SK-N-SH treated with all-trans-retinoic acid at 6 μM for 48 hours (cell line): ENCODE data around the gene ATP11A.

Experiments
- ARNTL ChIP-seq: fragments of 450-650 bp; formaldehyde crosslinking; IDR thresholded peaks from 2 replicates; pipeline ENCODE4 v1.5.0; 2020; ENCODE audit warnings: low read depth, mild to moderate bottlenecking, moderate library complexity, borderline replicate concordance
- PPARA ChIP-seq: fragments of 250-450 bp; sonication (Bioruptor Pico); IDR thresholded peaks from 2 replicates; pipeline ENCODE4 v1.5.0; 2020; ENCODE audit warnings: mild to moderate bottlenecking, borderline replicate concordance
- RARB ChIP-seq: fragments of 250-450 bp; sonication (Bioruptor Pico); IDR thresholded peaks from 2 replicates; pipeline ENCODE4 v1.8.0; 2021; ENCODE audit warnings: mild to moderate bottlenecking, moderate library complexity
- TOX ChIP-seq: fragments of 250-450 bp; sonication (Bioruptor Pico); IDR thresholded peaks from 2 replicates; pipeline ENCODE4 v1.8.0; 2021; ENCODE audit warnings: mild to moderate bottlenecking, moderate library complexity, borderline replicate concordance
- ZC3H10 ChIP-seq: fragments of 250-450 bp; sonication (Bioruptor Pico); IDR thresholded peaks from 2 replicates; pipeline ENCODE4 v1.5.1; 2021; ENCODE audit warnings: mild to moderate bottlenecking, moderate library complexity
- ZFP3 ChIP-seq: fragments of 250-450 bp; sonication (Bioruptor Pico); IDR thresholded peaks from 2 replicates; pipeline ENCODE4 v1.5.0; 2020; ENCODE audit warnings: mild to moderate bottlenecking, moderate library complexity
- ZFP30 ChIP-seq: fragments of 450-650 bp; formaldehyde crosslinking; IDR thresholded peaks from 2 replicates; pipeline ENCODE4 v1.5.0; 2022; ENCODE audit warnings: mild to moderate bottlenecking, moderate library complexity
- ZNF70 ChIP-seq: fragments of 450-650 bp; formaldehyde crosslinking; IDR thresholded peaks from 2 replicates; pipeline ENCODE4 v1.5.0; 2020; ENCODE audit warnings: mild to moderate bottlenecking, moderate library complexity
- TF ChIP-seq, protein P1 (sequence below): fragments of 250-450 bp; sonication (Bioruptor Pico); IDR thresholded peaks from 2 replicates; pipeline ENCODE4 v1.8.0; 2020; ENCODE audit warnings: mild to moderate bottlenecking, moderate library complexity, borderline replicate concordance
- TF ChIP-seq, protein P2 (sequence below): fragments of 250-450 bp; sonication (Bioruptor Pico); IDR thresholded peaks from 2 replicates; pipeline ENCODE4 v1.5.1; 2020; ENCODE audit warnings: low read depth, mild to moderate bottlenecking, moderate library complexity
- TF ChIP-seq, protein P3 (sequence below): fragments of 250-450 bp; sonication (Bioruptor Pico); IDR thresholded peaks from 2 replicates; pipeline ENCODE4 v1.5.0; 2020; ENCODE audit warnings: mild to moderate bottlenecking, moderate library complexity

DNA sequence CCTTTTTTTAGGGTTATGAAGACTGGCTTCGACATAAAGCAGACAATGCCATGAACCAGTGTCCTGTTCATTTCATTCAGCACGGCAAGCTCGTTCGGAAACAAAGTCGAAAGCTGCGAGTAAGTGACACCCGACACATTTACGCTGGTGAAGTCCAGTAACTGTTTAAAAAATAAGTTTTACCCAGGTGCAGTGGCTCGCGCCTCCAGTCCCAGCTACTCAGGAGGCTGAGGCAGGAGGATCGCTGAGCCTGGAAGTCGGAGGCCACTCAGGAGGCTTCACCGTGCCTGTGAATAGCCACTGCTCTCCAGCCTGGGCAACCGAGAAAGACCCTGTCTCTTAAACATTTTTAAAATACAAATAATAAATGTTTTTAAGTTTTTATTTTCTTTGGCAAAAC is 120.8 kb downstream of the ATP11A start:
- no peak for TF ChIP-seq ARNTL
- no peak for TF ChIP-seq ZFP3 (CRISPR knock-in tag)
- TF ChIP-seq, protein P1, sequence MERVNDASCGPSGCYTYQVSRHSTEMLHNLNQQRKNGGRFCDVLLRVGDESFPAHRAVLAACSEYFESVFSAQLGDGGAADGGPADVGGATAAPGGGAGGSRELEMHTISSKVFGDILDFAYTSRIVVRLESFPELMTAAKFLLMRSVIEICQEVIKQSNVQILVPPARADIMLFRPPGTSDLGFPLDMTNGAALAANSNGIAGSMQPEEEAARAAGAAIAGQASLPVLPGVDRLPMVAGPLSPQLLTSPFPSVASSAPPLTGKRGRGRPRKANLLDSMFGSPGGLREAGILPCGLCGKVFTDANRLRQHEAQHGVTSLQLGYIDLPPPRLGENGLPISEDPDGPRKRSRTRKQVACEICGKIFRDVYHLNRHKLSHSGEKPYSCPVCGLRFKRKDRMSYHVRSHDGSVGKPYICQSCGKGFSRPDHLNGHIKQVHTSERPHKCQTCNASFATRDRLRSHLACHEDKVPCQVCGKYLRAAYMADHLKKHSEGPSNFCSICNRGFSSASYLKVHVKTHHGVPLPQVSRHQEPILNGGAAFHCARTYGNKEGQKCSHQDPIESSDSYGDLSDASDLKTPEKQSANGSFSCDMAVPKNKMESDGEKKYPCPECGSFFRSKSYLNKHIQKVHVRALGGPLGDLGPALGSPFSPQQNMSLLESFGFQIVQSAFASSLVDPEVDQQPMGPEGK (CRISPR knock-in tag) = no peak
- no peak for TF ChIP-seq RARB (CRISPR knock-in tag)
- TF ChIP-seq, protein P2, sequence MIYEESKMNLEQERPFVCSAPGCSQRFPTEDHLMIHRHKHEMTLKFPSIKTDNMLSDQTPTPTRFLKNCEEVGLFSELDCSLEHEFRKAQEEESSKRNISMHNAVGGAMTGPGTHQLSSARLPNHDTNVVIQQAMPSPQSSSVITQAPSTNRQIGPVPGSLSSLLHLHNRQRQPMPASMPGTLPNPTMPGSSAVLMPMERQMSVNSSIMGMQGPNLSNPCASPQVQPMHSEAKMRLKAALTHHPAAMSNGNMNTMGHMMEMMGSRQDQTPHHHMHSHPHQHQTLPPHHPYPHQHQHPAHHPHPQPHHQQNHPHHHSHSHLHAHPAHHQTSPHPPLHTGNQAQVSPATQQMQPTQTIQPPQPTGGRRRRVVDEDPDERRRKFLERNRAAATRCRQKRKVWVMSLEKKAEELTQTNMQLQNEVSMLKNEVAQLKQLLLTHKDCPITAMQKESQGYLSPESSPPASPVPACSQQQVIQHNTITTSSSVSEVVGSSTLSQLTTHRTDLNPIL (CRISPR knock-in tag) = no peak
- no peak for TF ChIP-seq PPARA (CRISPR knock-in tag)
- TF ChIP-seq, protein P3, sequence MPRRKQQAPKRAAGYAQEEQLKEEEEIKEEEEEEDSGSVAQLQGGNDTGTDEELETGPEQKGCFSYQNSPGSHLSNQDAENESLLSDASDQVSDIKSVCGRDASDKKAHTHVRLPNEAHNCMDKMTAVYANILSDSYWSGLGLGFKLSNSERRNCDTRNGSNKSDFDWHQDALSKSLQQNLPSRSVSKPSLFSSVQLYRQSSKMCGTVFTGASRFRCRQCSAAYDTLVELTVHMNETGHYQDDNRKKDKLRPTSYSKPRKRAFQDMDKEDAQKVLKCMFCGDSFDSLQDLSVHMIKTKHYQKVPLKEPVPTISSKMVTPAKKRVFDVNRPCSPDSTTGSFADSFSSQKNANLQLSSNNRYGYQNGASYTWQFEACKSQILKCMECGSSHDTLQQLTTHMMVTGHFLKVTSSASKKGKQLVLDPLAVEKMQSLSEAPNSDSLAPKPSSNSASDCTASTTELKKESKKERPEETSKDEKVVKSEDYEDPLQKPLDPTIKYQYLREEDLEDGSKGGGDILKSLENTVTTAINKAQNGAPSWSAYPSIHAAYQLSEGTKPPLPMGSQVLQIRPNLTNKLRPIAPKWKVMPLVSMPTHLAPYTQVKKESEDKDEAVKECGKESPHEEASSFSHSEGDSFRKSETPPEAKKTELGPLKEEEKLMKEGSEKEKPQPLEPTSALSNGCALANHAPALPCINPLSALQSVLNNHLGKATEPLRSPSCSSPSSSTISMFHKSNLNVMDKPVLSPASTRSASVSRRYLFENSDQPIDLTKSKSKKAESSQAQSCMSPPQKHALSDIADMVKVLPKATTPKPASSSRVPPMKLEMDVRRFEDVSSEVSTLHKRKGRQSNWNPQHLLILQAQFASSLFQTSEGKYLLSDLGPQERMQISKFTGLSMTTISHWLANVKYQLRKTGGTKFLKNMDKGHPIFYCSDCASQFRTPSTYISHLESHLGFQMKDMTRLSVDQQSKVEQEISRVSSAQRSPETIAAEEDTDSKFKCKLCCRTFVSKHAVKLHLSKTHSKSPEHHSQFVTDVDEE (CRISPR knock-in tag) = no peak
- TF ChIP-seq TOX = no peak
- TF ChIP-seq ZNF70 = no peak
- no peak for TF ChIP-seq ZFP30 (CRISPR knock-in tag)
- TF ChIP-seq ZC3H10 (CRISPR knock-in tag) = no peak
